NCI-H226 (cell line): ENCODE results near the gene C14orf180.

Experiments used
- DNase-seq: peaks from one replicate; pipeline ENCODE4 v3.0.0-alpha.2; 2015

The C14orf180 gene

DNA sequence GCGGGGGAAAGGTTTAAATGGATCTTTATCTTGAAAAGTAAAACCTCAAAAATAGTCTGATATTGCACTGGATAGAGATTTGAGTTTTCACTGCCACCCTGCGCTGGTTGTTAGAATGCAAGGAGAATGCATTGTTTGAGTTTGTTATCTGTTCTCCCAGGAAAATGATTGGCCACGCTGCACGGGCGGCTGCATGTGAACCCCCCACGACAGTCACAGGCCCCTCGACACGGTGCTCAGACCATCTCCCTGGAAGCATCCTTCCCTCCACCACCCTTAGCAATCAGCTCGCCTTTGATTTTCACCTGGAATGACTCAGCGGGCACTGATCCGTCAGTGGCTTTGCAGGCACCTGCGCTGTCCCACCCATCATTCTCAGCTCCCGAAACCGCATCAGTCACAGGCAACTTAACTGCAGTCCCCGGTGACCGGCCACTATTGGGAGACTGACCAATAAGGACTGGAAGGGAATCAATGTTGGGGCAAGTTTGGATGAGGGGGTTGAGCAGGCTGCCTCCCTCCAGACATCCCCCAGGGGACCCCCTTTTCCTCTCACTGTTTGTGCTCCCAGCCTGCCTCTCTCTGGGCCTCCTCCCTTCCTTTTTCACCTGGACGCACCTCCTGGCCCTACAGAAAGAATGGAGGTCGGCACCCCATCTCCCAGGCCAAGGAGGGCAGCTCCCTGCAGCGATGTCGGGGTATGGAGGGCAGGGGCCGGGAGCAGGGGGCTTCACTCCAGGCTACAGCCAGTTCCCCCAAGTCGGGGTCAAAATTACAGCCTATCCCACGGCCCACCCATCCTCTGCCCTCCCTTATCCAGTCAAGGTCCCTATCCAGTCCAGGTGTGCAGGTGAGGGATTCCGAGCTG, 28.5 kb upstream of the C14orf180 start:
- DNase-seq: no peak

DNA sequence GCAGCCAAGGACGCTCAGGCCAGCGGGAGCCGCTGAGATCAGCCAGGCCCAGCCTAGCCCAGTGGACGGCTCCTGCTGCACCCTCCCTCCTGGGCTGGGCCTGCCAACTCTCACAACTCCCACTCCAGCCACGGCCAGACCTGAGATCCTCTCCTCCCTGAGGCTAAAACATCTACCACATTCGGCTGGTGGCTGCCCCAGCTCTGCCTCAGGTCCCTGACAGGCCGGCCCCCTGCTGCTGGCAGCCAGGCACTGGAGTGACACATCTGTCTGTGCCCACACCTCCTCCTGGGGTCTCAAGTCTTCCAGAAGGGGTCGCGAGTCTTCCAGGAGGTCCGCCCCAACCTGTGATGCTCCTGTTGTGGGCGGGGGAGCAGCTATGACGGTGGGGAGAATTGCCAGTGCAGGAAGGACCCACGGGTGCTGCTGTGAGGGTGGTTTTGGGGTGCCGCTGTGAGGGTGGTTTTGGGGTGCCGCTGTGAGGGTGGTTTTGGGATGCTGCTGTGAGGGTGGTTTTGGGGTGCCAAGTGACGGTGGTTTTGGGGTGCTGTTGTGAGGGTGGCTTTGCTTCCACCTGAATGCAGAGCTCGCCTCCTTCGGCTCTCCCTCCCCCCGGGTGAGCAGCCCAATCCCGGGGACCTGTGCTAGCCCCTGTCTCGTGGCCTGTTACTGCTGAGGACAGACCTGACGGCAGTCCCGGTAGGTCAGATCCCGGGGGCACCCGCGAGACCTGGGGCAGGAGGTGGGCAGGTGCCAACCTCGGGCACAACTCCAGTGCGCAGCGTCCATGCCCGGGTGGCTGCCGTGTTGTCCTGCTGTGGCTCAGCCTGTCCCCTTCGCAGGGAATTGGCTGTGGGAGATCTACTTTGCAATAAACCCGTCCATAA, 27.5 kb upstream of the C14orf180 start:
- no peak for DNase-seq

DNA sequence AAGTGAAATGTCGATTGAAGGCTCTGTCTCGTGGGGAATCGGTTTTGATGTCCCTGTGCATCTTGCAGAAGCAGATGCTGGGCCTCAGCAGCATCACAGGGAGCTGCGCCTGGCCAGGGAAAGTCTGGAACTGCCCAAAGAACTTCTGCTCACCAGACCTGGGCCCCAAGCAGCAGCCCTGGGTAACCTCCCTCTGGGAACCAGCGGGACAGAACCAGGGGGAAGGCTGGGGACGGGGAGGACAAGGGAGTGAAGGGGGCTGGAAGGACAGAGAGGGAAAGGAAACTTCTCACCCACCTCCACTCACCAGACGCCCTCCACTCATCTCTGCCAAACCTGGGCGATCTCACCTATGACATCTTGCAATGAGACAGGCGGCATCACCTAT, 26.8 kb upstream of the C14orf180 start:
- DNase-seq: no peak

DNA sequence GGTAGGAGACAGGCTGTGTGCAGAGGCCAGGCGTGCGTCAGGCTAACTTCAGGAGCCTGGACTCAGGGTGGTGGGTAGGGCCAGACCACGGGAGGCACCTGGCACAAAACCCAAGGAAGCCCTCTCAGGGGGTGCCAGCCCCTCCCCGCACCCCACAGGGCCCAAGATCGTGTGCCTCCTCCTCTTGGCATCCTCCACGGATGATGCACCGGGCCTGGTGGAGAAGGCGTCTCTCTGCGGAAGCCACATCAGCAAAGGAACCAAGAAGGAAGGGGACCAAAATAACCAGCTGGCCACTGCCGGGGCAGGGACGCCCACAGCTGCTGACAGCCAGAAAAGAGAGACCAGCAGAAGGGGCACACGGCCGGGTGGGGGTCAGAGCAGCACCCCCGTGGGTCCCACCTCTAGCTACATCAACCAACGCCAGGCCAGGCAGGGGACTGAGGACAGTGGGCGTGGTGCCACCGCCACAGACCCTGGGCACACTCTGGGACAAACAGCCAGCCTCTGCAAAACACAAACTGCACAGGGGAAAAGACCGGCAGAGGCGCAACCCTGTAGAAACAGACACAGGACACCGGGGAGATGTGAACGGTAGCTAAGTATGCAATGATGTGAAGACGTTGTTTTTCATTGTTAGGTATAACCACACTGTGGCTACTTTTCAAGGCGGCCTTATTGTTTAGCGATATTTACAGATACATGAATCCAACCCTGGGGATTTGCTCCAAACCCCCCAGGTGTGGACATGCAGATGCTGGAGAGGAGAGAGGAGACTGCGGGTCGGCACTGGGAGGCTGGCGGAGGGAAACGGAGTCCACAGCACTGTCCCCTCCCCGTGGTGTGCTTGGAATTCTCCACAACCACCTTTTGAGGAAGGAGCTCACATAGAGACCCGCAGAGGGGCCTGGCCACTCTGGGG, 26.1 kb upstream of the C14orf180 start:
- DNase-seq: no peak

DNA sequence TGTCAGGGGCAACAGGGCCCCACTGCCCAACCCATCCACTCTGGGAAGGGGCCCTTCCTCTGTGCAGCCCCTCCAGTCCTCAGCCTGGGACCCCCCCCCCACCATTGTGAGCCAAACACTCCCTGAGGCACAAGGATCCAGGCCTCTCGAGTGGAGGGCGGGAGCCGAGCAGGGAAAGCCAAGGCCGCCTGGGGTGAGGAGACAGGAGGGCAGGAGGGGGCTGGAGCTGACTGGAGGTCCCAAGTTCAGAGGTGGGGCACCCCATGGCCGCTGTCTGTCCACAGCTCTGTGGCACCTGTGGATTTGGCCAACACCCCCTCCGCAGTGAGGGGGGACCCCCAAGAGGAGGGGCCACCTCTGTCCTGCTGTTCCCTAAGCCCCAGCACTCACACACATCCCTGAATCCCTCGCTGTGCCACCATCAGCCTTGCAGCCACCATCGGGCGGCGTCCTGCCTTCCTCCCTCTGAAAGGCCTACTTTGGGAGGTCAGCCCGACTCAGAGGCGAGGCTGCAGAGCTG, 25.4 kb upstream of the C14orf180 start:
- no peak for DNase-seq

DNA sequence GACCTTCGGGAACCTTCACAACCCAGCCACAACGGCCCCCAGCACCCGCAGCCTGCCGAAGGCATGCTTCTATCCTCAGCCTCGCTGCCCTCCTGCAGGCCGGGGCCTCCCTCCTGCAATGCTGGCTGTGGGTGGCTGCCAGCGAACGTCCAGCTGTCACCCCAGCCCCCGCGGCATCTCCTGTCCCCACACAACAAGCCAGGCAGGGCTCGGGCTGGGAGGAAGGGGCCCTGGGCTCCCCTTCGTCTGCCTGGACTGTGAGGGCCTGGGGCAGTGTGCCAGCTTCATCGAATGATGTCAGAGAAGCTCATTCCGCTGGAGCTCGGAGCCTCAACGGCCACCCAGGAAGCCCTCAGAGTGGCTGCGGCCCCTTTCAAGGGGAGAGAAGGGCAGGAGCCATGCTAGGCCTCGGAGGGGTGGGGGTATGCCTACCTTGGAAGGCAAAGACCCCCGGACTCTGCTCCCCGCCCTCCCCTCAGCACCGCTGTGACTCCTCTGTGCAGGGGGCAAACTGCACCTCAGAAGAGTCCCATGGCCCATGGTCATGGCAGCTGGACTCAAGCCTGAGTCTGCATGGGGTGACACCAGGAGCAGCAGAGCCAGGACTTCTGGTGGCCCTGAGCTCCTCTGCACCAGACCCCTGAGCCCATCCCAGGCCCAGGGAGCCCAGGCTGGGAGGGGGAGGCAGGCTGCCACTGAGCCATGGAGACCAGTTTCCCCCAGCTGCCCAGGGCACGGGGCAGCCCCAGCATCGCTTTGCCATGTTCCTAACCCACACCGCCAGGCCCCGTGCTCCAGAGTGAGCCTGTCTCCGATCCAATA, 24.7 kb upstream of the C14orf180 start:
- no peak for DNase-seq

DNA sequence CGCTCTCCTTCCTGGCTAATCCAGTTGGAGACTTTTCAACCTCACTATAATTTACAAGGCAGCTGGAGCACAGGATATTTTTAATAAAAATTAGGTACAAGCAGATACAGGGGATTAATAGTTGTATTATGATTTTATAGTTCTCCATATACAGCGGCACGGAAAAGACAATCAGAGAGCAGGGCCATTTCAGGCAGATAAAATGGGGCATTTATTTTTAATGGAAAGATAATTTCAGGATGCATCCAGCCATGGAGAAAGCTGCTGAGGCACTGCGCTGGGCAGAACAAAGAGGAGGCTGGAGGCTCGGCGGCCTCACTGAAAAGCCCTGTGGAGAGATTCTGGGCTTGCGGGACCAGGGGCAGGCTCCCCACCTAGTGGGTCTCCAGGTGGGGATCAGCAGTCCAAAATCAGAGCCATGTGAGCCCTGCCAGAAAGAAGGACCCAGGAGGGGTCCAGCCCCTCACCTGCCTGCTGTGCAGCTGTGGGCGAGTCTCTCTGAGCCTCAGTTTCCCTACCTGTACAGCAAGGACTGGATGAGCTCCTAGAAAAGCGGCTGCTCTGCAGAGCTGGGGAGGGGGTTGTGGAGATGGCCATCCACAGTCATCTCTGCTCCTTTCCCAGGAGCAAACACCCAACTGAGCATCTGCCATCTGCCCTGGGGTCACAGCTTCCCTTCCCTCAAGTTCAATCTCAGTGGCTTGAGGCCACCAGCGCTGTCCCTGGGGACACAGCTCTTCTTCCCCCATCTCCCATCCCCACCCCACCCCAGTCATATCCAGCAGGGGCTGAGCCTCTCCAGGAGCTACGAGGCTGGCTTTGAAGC, 23.9 kb upstream of the C14orf180 start:
- DNase-seq: no peak

DNA sequence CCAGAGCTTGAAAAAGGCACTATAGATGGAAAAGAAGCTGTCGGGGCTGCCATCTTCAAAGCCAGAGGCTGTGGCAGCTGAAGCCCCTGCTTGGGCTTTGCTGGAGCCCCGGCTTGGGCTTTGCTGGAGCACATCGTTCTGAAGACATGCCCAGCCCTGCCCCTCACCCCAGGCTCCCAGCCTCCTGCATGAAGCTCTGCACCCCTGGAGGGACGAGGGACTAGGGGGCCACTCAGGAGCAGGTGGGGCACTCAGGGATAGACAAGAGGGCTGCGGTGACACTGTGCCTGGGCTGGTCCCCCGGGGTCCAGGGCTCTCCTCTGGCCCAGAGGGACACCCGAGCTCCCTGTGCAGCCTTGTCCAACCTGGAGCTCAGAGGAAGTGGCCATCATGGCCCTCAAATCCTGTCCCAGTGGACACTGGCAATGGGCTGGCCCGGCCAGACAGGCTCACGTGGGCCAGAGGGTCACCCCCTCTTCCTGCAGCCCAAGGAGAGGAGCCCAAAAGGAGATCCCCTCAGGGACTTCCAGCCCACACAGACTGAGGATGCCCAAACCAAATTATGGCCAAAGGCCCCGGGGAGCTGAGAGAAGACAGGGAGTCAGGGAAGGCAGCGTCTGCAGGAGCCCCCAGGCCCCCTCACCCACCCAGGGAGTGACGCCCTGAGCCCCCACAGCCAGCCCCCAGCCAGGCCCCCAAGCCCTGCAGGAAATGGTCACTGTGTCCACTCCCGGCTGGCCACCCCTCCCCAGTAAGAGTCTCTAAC, 23.1 kb upstream of the C14orf180 start:
- no peak for DNase-seq

DNA sequence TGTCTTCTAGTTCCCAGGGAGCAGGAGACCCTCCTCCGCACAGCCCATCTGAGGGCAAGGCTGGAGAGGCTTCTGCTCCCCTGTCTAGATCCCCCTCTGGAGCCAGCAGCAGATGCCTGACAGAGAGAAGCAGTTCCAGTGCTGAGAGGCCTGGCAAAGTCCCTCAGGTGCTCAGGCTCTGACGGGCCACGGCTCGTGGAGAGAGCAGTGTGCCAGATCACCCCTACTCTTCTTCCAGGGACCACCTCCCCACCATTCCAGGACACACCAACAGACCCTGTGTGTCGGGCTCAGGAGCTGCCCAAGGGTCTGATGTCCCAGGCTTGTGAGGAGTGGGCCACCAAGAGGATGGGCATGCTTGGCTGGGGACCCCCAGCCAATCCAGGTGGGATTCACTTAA, 22.5 kb upstream of the C14orf180 start:
- DNase-seq: no peak

DNA sequence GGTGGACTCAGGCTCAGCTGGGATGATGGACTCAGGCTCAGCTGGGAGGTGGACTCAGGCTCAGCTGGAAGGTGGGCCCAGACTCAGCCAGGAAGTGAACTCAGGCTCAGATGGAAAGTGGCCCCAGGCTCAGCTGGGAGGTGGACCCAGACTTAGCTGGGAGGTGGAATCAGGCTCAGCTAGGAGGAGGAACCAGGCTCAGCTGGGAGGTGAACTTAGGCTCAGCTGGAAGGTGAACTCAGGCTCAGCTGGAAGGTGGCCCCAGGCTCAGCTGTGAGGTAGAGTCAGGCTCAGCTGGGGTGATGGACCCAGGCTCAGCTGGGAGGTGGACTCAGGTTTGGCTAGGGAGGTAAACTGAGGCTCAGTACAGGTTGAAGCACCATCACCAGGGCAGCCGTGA, 21.8 kb upstream of the C14orf180 start:
- no peak for DNase-seq

DNA sequence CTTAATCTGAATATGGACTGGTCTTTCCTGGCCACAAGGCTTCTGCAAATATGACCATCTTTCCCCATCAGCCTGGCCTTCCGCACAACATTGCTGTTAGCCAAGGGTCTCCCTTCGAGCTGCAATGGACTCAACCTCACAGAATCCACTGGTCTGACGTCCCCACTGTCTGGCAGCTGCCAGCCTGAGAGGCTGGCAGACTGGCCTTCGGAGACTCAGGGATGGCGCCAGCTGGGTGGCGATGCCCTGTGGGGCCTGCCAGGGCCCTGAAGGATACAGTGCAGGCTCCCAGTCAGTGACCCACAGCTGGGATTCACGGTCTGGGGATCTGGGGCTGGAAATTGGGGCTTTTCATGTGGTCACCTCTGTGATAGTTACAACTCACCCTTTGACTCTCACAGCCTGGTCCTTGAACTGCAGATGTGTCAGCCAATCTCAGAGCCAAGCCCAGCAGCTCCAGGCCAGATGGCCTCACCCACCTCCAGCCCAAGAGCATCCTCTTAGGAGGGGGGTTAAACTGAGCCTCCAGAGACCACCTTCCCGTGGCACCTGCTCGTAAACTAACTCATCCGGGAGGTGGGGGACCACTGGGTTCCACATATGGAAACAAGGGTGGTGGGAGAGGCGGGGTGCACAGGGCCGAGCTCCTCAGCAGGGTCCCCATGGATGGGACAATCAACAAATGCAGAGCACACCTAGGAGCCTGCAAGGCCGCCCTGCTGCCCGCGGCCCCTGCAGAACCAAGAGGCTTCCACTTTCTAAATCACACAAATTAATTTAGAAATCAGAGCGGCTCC, 21.1 kb upstream of the C14orf180 start:
- no peak for DNase-seq

DNA sequence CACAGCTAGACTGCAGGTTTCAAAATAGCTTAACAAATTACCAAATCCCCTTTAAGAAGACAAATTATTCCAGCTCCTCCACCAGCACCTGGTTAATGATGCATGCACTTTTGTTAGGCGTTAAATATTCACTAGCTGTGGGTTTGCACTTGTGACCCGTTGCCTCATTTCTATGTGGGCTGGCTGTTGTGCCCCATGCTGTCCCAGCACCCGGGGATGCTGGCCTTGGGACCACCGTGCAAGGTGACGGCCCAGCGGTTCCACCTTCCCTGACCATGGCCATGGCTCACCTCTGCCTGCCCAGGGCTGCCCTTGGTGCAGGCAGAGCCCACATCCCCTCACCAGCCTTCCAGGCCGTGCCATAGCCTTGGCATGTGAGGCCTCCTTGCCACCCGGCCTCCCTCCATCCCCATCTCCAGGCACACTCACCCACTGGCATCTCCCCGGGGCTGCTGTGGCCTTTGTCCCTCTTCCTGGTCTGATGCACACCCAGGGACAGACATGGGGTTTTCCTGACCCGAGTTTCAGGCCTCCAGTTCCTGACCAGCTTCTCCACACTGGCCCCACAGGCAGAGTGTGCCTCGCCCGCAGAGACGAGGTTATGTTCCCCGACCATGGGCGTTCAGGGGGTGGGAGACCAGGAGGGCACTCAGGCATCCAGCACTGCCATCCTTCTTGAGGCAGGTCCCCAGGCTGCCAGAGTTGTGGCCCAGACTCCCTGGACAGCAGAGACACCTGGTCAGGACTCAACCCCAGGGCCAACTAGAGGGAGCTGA, 20.3 kb upstream of the C14orf180 start:
- DNase-seq: no peak

DNA sequence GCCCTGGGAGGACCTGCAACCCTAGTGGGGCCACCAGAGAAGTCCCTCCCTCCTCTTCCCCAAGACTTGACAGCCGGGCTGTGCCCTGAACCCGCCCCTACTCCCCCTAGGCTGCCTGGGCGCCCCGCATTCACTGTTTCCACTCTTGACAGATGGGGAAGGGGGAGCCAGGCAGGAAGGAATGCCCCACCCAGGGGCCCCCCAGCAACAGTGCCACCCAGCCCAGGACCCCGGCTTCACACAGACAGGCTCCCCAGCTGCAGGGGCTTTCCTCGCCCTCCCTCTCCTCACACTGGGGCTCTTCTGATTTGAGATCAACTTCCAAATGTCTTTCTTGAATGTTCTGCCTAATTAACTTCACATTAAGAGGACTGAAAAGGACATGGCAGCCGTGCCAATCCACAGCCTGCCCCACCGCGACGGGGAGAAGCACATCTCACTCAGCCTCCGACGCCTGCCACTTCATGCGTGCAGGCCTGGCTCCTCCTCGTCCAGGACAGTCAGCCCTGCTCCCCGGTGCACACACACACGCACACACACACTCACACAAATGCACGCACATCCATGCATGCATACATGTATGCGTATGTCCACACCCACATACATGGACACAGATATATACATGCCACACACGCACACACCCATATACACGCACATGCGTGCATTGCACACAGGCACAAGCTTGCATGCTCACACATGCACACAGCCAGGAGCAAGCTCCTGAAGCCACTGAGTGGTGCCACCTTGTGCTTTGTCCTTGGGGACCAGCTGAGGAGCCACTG, 19.6 kb upstream of the C14orf180 start:
- no peak for DNase-seq

DNA sequence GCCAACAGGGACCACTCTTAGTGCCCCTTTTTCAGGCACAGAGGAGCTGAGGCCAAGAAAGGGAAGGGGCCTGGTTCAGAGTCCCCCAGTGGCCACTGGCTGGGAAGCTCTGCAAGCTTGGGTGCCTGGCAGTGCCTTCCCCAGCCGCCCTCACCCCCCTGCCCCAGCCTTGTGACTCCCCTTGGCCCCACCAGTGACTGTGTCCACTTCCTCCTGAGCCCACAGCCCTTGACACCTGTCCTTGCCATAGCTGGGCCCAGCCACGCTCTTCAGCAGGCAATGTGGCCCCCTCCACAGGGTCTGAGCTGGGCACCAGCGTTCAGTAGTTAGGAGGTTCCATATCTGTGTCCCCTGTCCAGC, 19.0 kb upstream of the C14orf180 start:
- DNase-seq: no peak

DNA sequence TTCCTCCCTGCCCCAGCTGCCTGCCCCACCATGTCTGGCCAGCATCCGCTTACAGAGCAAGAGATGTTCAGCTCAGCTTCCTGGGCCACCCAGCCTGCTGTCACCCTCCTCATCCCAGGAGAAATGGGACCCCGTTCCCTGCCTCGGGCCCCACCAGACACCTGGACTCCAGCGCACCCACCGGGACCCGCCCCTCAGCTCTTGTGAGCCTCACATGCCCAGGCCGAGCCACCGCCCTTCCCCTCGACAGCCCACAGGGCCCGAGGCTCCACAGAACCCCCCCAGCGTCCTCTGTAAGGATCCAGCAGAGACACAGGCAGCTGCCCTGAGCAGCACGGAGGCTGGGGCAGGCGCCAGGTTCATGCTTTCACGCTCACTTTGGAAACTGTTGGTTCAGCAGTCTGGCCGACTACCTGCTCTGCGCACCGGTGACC, 18.4 kb upstream of the C14orf180 start:
- no peak for DNase-seq

DNA sequence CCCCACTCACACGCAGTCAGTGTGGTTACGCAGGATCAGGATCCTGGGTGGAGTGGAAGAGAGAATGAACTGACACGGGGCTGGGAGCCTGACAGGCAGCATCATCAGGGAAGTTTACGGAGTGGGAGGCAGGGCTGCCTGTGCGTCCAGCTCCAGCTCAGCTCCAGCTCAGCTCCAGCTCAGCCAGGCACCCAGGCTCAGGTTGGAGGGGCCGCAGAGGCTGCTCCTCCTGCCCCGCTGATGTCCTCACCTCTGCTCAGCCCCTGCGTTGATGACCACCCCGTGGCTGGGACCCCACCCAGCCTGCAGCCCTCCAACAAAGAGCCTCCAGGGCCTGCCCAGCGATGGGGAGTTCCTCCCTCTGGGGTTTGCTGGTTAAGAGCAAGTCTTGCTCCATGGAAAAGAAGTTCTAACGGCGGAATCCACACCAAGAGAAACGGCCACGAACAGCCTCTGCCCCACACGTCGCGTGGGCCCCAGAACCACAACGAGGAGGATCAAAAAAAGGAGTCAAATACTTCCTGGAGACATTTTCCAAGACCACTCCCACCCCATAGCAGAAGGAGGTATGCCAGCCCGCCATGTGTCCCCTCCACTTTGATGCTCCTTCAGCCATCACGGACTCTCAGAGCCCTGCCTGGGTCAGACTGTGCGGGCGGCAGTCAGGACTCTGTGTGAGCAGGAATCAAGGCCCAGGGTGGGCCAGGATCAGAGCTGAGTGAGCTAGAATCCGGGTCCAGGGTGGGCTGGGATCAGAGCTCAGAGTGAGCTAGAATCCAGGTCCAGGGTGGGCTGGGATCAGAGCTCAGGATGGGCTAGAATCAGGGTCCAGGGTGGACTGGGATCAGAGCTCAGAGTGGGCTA, 17.7 kb upstream of the C14orf180 start:
- DNase-seq: no peak

DNA sequence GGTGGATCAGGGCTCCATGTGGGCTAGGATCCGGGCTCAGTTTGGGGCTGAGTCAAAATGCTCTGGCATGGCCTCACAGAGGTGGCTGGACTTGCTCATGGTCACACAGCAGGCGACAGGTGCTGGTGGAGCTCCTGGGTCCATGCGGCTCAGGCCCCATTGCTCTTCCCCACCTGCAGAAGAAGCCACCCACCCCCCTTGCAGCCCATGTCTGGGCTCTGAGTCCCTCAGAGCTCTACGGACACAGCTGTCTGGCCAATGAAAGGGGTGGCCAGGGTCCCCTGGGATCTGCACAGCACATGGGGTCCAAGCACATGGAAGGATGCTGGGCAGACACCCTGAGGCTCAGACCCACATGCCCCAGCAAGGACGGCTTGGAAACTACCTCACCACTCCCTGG, 17.0 kb upstream of the C14orf180 start:
- no peak for DNase-seq
